HCT116 (cell line): Measurements from ENCODE around the gene SAMD1. TPM values are rescaled to one million over a fixed set of nuclear protein-coding genes. Genes with fewer than 3 reads are reported as not detected.
A peak's percentile ranks its signal among the peaks of the same experiment; 100 is the strongest.

Source experiments
- ATAC-seq: fragments of 200-7000 bp; cut with Tn5 transposase; 2 replicates; pipeline ENCODE4 v1.9.1; 2020; ENCODE audit warnings: mild to moderate bottlenecking, moderate library complexity
- BruUV-seq: library from RNA; stranded (reverse); fragments of 400-500 nt; replicated peaks from 2 replicates; lab custom pipeline; 2021; lab: Mats Ljungman, UMichigan
- CTCF ChIA-PET: fragments of 300-600 bp; sonication (Branson Sonifier 250); formaldehyde crosslinking; loops from one replicate; lab custom pipeline; 2021; ENCODE audit warnings: antibody characterized with exemption; lab: Charles Lee
- POLR2A ChIA-PET: fragments of 300-600, 350-600 bp; sonication (Branson Sonifier 250); formaldehyde crosslinking; loops from one replicate; lab custom pipeline; 2021; ENCODE audit warnings: antibody characterized with exemption; lab: Charles Lee
- RAD21 ChIA-PET, 2 experiments: fragments of 300-600 bp; sonication (Branson Sonifier 250); formaldehyde crosslinking; loops; one replicate each; lab custom pipeline; 2023; ENCODE audit warnings: low total read pairs in 2 of 2; ENCODE audit not compliant: uncharacterized antibody in 2 of 2, unreplicated experiment in 2 of 2, low non-redundant PET in 1 of 2; lab: Charles Lee
- DNase-seq: peaks from one replicate; pipeline ENCODE4 v3.0.0-alpha.2; 2010; ENCODE audit warnings: low read depth, low spot score
- H2AFZ ChIP-seq: fragments of 200-600 bp; shearing (Covaris generic), sonication (generic); 2 replicates; pipeline ENCODE4 v1.6.1; 2017; ENCODE audit warnings: low read depth, mixed run types, mixed read lengths, antibody characterized with exemption, low read length; ENCODE audit not compliant: poor library complexity, severe bottlenecking
- H3K27ac ChIP-seq: 2 replicates; pipeline ENCODE4 v1.5.1; 2012; ENCODE audit warnings: low read depth, low read length
- H3K27me3 ChIP-seq: fragments of 200-600 bp; sonication (generic); 2 replicates; pipeline ENCODE4 v1.6.1; 2016; ENCODE audit warnings: mixed run types, low read length, mixed read lengths; ENCODE audit not compliant: insufficient read depth
- H3K36me3 ChIP-seq, 2 experiments: fragments of 200-500 bp in 1 of 2; fragments of 200-600 bp in 1 of 2; sonication (Bioruptor generic) in 1 of 2; sonication (generic) in 1 of 2; 2 replicates each; pipeline versions ENCODE4 v1.5.1 to v1.6.1; 2014 to 2016; ENCODE audit warnings: low read length in 2 of 2, inconsistent platforms in 1 of 2, mixed read lengths in 1 of 2, mixed run types in 1 of 2; ENCODE audit not compliant: insufficient read depth in 2 of 2, control insufficient read depth in 1 of 2
- H3K4me1 ChIP-seq, 2 experiments: fragments of 200-600 bp in 1 of 2; sonication (generic) in 1 of 2; 2 replicates each; pipeline versions ENCODE4 v1.5.1 to v1.6.1; 2012 to 2017; ENCODE audit warnings: low read length in 2 of 2, inconsistent platforms in 1 of 2, mild to moderate bottlenecking in 1 of 2, mixed read lengths in 1 of 2, mixed run types in 1 of 2, moderate library complexity in 1 of 2; ENCODE audit not compliant: insufficient read depth in 2 of 2, control insufficient read depth in 1 of 2
- H3K4me2 ChIP-seq: fragments of 200-600 bp; sonication (generic); 2 replicates; pipeline ENCODE4 v1.6.1; 2017; ENCODE audit warnings: mixed run types, low read length, mixed read lengths
- H3K4me3 ChIP-seq, 2 experiments: fragments of 200-600 bp in 1 of 2; sonication (generic) in 1 of 2; replicated peaks in 1 of 2; 2 replicates each; pipeline ENCODE4 v1.5.1; 2011 to 2016; ENCODE audit warnings: low read length in 2 of 2, control low read depth in 1 of 2, low read depth in 1 of 2, mild to moderate bottlenecking in 1 of 2, mixed read lengths in 1 of 2, mixed run types in 1 of 2
- H3K79me2 ChIP-seq: fragments of 200-600 bp; sonication (generic); 2 replicates; pipeline ENCODE4 v1.6.1; 2017; ENCODE audit warnings: mild to moderate bottlenecking, mixed run types, low read length, moderate library complexity, mixed read lengths; ENCODE audit not compliant: insufficient read depth
- H3K9ac ChIP-seq: fragments of 200-600 bp; sonication (generic); 2 replicates; pipeline ENCODE4 v1.6.1; 2016; ENCODE audit warnings: low read length, mixed read lengths
- H3K9me2 ChIP-seq: fragments of 200-600 bp; sonication (generic), shearing (Covaris generic); 2 replicates; pipeline ENCODE4 v1.6.1; 2017; ENCODE audit warnings: mixed run types, mild to moderate bottlenecking, moderate library complexity; ENCODE audit not compliant: insufficient read depth
- H3K9me3 ChIP-seq, 2 experiments: fragments of 200-500 bp in 1 of 2; fragments of 200-600 bp in 1 of 2; sonication (Bioruptor generic) in 1 of 2; sonication (generic) in 1 of 2; 2 replicates each; pipeline ENCODE4 v1.6.1; 2014 to 2017; ENCODE audit warnings: low read length in 2 of 2, mixed read lengths in 2 of 2, inconsistent platforms in 1 of 2, low read depth in 1 of 2, mild to moderate bottlenecking in 1 of 2, mixed run types in 1 of 2, moderate library complexity in 1 of 2; ENCODE audit not compliant: control insufficient read depth in 1 of 2, insufficient read depth in 1 of 2
- H4K20me1 ChIP-seq: fragments of 200-600 bp; sonication (generic), shearing (Covaris generic); 2 replicates; pipeline ENCODE4 v1.6.1; 2017; ENCODE audit warnings: mixed run types, mild to moderate bottlenecking, moderate library complexity; ENCODE audit not compliant: insufficient read depth
- CBX3 ChIP-seq: IDR thresholded peaks from 2 replicates; pipeline ENCODE4 v1.6.1; 2012; ENCODE audit warnings: low read depth
- ELF1 ChIP-seq: IDR thresholded peaks from 2 replicates; pipeline ENCODE4 v1.6.1; 2012; ENCODE audit warnings: low read depth, borderline replicate concordance
- EZH2phosphoT487 ChIP-seq: fragments of 200-600 bp; IDR thresholded peaks from 2 replicates; pipeline ENCODE4 v1.6.1; 2018; ENCODE audit warnings: antibody characterized with exemption, borderline replicate concordance
- FOSL1 ChIP-seq: IDR thresholded peaks from 2 replicates; pipeline ENCODE4 v1.6.1; 2012; ENCODE audit warnings: low read depth
- JUND ChIP-seq: IDR thresholded peaks from 2 replicates; pipeline ENCODE4 v1.6.1; 2012
- POLR2A ChIP-seq: IDR thresholded peaks from 2 replicates; pipeline ENCODE4 v1.7.0; 2011; ENCODE audit warnings: borderline replicate concordance; ENCODE audit not compliant: insufficient read depth, insufficient read length; ENCODE audit errors: extremely low read depth
- POLR2AphosphoS5 ChIP-seq: IDR thresholded peaks from 2 replicates; pipeline ENCODE4 v1.6.1; 2011; ENCODE audit warnings: mild to moderate bottlenecking, low read depth, low read length, moderate library complexity
- RAD21 ChIP-seq: IDR thresholded peaks from 2 replicates; pipeline ENCODE4 v1.6.1; 2012; ENCODE audit warnings: low read depth, mild to moderate bottlenecking
- SP1 ChIP-seq: IDR thresholded peaks from 2 replicates; pipeline ENCODE4 v1.6.1; 2012; ENCODE audit warnings: low read depth
- ZBTB33 ChIP-seq: IDR thresholded peaks from 2 replicates; pipeline ENCODE4 v1.6.1; 2011; ENCODE audit warnings: mild to moderate bottlenecking, low read length, moderate library complexity; ENCODE audit not compliant: insufficient replicate concordance; ENCODE audit errors: extremely low read depth
- ZFX ChIP-seq: fragments of 450-650 bp; IDR thresholded peaks from 2 replicates; pipeline ENCODE4 v1.6.1; 2017
- intact Hi-C: fragments of 100-400 bp; cut with micrococcal nuclease; formaldehyde crosslinking; loops from 2 replicates; pipeline ENCODE4 v1.10.0; 2022
- total RNA-seq: library from RNA; stranded (reverse); gene quantifications from one replicate; pipeline ENCODE4 v1.2.1, GENCODE V29; 2021; ENCODE audit not compliant: unreplicated experiment
- TF ChIP-seq, protein P1 (sequence below): IDR thresholded peaks from 2 replicates; pipeline ENCODE4 v1.6.1; 2012; ENCODE audit warnings: low read depth
- TF ChIP-seq, protein P2 (sequence below): IDR thresholded peaks from 2 replicates; pipeline ENCODE4 v1.6.1; 2012
- TF ChIP-seq, protein P3 (sequence below), 3 experiments: fragments of 200-600 bp in 1 of 3; sonication (generic) in 1 of 3; IDR thresholded peaks in 2 of 3; conservative IDR thresholded peaks in 1 of 3; 2 replicates each; pipeline ENCODE4 v1.5.1; 2012 to 2017; ENCODE audit warnings: low read depth in 2 of 3, low read length in 2 of 3, antibody characterized with exemption in 1 of 3, borderline replicate concordance in 1 of 3, control low read depth in 1 of 3, mild to moderate bottlenecking in 1 of 3, mixed read lengths in 1 of 3, mixed run types in 1 of 3, moderate library complexity in 1 of 3; ENCODE audit not compliant: insufficient read depth in 1 of 3
- TF ChIP-seq, protein P4 (sequence below): IDR thresholded peaks from 2 replicates; pipeline ENCODE4 v1.6.1; 2012

SAMD1 gene
- total RNA-seq, 1 experiment from 2014 or later, result 62.9 TPM

- Histone ChIP-seq H3K4me1 (peaks cover 17 to 41% of the 10 kb centered on the region in 2 experiments), H3K79me2 (no peaks in the 10 kb centered on the region), H3K4me2 (peak overlapping the region; percentile 99), H3K9me2 (no peaks in the 10 kb centered on the region), H4K20me1 (no peaks in the 10 kb centered on the region), H2AFZ (peak overlapping the region; percentile 7), H3K36me3 (no peaks in the 10 kb centered on the region), H3K27me3 (no peaks in the 10 kb centered on the region), H3K9me3 (no peaks in the 10 kb centered on the region; a peak in 1 of 4 replicates), H3K4me3 (peak overlapping the region; percentile 66 to 72), H3K27ac (peak overlapping the region; percentile 80), H3K9ac (peak overlapping the region; percentile 63)
- peak; percentile 64 for ATAC-seq
- RAD21 ChIA-PET, result no interaction called here
- intact Hi-C loops, result loop anchor here (1.0 to 10.0 kb wide), 3 partner anchors 39 to 289 kb away; partner anchors contain the start of genes BRME1 and CC2D1A
- TF ChIP-seq RAD21 (no peak), SP1 (no peak), JUND (no peak), FOSL1 (no peak), ELF1 (no peak), ZFX (peak; percentile 64), POLR2A (no peak), POLR2AphosphoS5 (no peak; the same call in 1 of the 2 replicates), EZH2phosphoT487 (no peak), CBX3 (no peak), ZBTB33 (no peak)
- TF ChIP-seq, protein P1, sequence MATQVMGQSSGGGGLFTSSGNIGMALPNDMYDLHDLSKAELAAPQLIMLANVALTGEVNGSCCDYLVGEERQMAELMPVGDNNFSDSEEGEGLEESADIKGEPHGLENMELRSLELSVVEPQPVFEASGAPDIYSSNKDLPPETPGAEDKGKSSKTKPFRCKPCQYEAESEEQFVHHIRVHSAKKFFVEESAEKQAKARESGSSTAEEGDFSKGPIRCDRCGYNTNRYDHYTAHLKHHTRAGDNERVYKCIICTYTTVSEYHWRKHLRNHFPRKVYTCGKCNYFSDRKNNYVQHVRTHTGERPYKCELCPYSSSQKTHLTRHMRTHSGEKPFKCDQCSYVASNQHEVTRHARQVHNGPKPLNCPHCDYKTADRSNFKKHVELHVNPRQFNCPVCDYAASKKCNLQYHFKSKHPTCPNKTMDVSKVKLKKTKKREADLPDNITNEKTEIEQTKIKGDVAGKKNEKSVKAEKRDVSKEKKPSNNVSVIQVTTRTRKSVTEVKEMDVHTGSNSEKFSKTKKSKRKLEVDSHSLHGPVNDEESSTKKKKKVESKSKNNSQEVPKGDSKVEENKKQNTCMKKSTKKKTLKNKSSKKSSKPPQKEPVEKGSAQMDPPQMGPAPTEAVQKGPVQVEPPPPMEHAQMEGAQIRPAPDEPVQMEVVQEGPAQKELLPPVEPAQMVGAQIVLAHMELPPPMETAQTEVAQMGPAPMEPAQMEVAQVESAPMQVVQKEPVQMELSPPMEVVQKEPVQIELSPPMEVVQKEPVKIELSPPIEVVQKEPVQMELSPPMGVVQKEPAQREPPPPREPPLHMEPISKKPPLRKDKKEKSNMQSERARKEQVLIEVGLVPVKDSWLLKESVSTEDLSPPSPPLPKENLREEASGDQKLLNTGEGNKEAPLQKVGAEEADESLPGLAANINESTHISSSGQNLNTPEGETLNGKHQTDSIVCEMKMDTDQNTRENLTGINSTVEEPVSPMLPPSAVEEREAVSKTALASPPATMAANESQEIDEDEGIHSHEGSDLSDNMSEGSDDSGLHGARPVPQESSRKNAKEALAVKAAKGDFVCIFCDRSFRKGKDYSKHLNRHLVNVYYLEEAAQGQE, result no peak
- TF ChIP-seq, protein P2, sequence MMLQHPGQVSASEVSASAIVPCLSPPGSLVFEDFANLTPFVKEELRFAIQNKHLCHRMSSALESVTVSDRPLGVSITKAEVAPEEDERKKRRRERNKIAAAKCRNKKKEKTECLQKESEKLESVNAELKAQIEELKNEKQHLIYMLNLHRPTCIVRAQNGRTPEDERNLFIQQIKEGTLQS, result no peak
- TF ChIP-seq, protein P3, sequence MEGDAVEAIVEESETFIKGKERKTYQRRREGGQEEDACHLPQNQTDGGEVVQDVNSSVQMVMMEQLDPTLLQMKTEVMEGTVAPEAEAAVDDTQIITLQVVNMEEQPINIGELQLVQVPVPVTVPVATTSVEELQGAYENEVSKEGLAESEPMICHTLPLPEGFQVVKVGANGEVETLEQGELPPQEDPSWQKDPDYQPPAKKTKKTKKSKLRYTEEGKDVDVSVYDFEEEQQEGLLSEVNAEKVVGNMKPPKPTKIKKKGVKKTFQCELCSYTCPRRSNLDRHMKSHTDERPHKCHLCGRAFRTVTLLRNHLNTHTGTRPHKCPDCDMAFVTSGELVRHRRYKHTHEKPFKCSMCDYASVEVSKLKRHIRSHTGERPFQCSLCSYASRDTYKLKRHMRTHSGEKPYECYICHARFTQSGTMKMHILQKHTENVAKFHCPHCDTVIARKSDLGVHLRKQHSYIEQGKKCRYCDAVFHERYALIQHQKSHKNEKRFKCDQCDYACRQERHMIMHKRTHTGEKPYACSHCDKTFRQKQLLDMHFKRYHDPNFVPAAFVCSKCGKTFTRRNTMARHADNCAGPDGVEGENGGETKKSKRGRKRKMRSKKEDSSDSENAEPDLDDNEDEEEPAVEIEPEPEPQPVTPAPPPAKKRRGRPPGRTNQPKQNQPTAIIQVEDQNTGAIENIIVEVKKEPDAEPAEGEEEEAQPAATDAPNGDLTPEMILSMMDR (IDR thresholded peaks at IDR 0.05 in 2 of 3, conservative IDR thresholded peaks at IDR 0.05 in 1 of 3; ENCODE audit: borderline replicate concordance in 1 of 3, insufficient read depth in 1 of 3, low read depth in 2 of 3, low read length in 2 of 3), result peak in 2 of 3 experiments; percentile 19 to 22; a peak in 2 of 6 replicates
- TF ChIP-seq, protein P4, sequence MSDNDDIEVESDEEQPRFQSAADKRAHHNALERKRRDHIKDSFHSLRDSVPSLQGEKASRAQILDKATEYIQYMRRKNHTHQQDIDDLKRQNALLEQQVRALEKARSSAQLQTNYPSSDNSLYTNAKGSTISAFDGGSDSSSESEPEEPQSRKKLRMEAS, result peak; percentile 38; the same call in 1 of the 2 replicates
- CTCF ChIA-PET, result interaction anchor here (0.7 to 6.6 kb wide), 9 partner anchors 14 to 201 kb away, joined by 3 to 83 read pairs (median 5); partner anchors contain the start of genes ASF1B and PALM3
- BruUV-seq, result no TSS peak
- POLR2A ChIA-PET, result no interaction called here
- no peak for DNase-seq
These were observed 17.2 kb downstream of the SAMD1 start for GRCh38 chr19:14073261-14073924.
